H1 (cell line): ENCODE results near the gene STX12. TPM values are rescaled to one million over a fixed set of nuclear protein-coding genes. Genes with fewer than 3 reads are reported as not detected.

Source experiments
- CTCF ChIA-PET: fragments of 300-600 bp; sonication (Branson Sonifier 250); formaldehyde crosslinking; loops from one replicate; lab custom pipeline; 2021; ENCODE audit not compliant: partially characterized antibody; lab: Charles Lee
- POLR2A ChIA-PET: fragments of 300-600 bp; sonication (Branson Sonifier 250); formaldehyde crosslinking; loops from one replicate; lab custom pipeline; 2021; ENCODE audit warnings: inconsistent platforms; ENCODE audit not compliant: partially characterized antibody; lab: Charles Lee
- DNase-seq, 2 experiments: peaks; one replicate each; pipeline versions ENCODE4 v3.0.0 to v3.0.0-alpha.2; 2010 to 2022; ENCODE audit warnings: low spot score in 2 of 2, low read depth in 1 of 2, mixed read lengths in 1 of 2
- FAIRE-seq: peaks from 2 replicates; lab custom pipeline; 2011; peaks lifted over from hg19 to GRCh38; lab: Jason Lieb, UNC
- H2AFZ ChIP-seq: 2 replicates; pipeline ENCODE4 v1.8.1; 2012; ENCODE audit warnings: low read length, inconsistent platforms
- H2AK5ac ChIP-seq: 2 replicates; pipeline ENCODE4 v1.6.1; 2013; ENCODE audit warnings: low read depth, low read length
- H2BK120ac ChIP-seq: replicated peaks from 2 replicates; pipeline ENCODE3; 2013; ENCODE audit warnings: low read depth, low read length, inconsistent platforms
- H2BK12ac ChIP-seq: 2 replicates; pipeline ENCODE4 v1.6.1; 2013; ENCODE audit warnings: low read depth, low read length
- H2BK15ac ChIP-seq: 2 replicates; pipeline ENCODE4 v1.6.1; 2013; ENCODE audit warnings: low read length
- H2BK20ac ChIP-seq: 2 replicates; pipeline ENCODE4 v1.6.1; 2013; ENCODE audit warnings: low read length
- H2BK5ac ChIP-seq: 2 replicates; pipeline ENCODE4 v1.6.1; 2013; ENCODE audit warnings: low read depth, low read length
- H3K14ac ChIP-seq: 2 replicates; pipeline ENCODE4 v1.6.1; 2013; ENCODE audit warnings: inconsistent platforms; ENCODE audit not compliant: insufficient read length
- H3K18ac ChIP-seq: 2 replicates; pipeline ENCODE4 v1.6.1; 2013; ENCODE audit warnings: low read length; ENCODE audit errors: extremely low read depth
- H3K23ac ChIP-seq: 2 replicates; pipeline ENCODE4 v1.6.1; 2013; ENCODE audit warnings: inconsistent platforms; ENCODE audit not compliant: insufficient read length
- H3K23me2 ChIP-seq: 2 replicates; pipeline ENCODE4 v1.6.1; 2013; ENCODE audit warnings: low read depth, low read length
- H3K27ac ChIP-seq: 2 replicates; pipeline ENCODE4 v1.6.1; 2011; ENCODE audit warnings: low read depth, low read length, inconsistent platforms
- H3K27me3 ChIP-seq, 4 experiments: replicated peaks in 1 of 4; 1 replicate in 1 of 4; 2 replicates in 3 of 4; pipeline versions ENCODE4 v1.6.1 to v1.8.1; 2011 to 2013; ENCODE audit warnings: low read length in 3 of 4, mild to moderate bottlenecking in 3 of 4, inconsistent platforms in 2 of 4, mixed read lengths in 2 of 4, moderate library complexity in 1 of 4; ENCODE audit not compliant: control insufficient read depth in 3 of 4, insufficient read depth in 3 of 4; ENCODE audit errors: extremely low read depth in 1 of 4
- H3K36me3 ChIP-seq, 4 experiments: 2 replicates each; pipeline versions ENCODE4 v1.6.1 to v1.8.1; 2011 to 2013; ENCODE audit warnings: mild to moderate bottlenecking in 4 of 4, low read length in 3 of 4, moderate library complexity in 2 of 4, control low read depth in 1 of 4, inconsistent platforms in 1 of 4; ENCODE audit not compliant: insufficient read depth in 4 of 4, control insufficient read depth in 2 of 4
- H3K4ac ChIP-seq: replicated peaks from 2 replicates; pipeline ENCODE3; 2013; ENCODE audit warnings: low read length, low read depth, mixed read lengths, inconsistent platforms; ENCODE audit not compliant: insufficient read length
- H3K4me1 ChIP-seq, 4 experiments: replicated peaks in 1 of 4; 1 replicate in 1 of 4; 2 replicates in 3 of 4; pipeline versions ENCODE4 v1.6.1 to v1.8.1; 2011 to 2013; ENCODE audit warnings: low read length in 3 of 4, inconsistent platforms in 2 of 4, mixed read lengths in 1 of 4; ENCODE audit not compliant: insufficient read depth in 4 of 4, control insufficient read depth in 3 of 4
- H3K4me2 ChIP-seq, 2 experiments: 2 replicates each; pipeline versions ENCODE4 v1.6.1 to v1.8.1; 2011 to 2013; ENCODE audit warnings: low read depth in 2 of 2, low read length in 2 of 2, control low read depth in 1 of 2, inconsistent platforms in 1 of 2, mild to moderate bottlenecking in 1 of 2; ENCODE audit not compliant: insufficient read depth in 1 of 2
- H3K4me3 ChIP-seq, 4 experiments: fragments of 200-600, 300-600 bp in 1 of 4; sonication (generic), shearing (Covaris generic), sonication (Bioruptor Twin) in 1 of 4; 2 replicates each; pipeline versions ENCODE4 v1.5.1 to v1.8.1; 2011 to 2016; ENCODE audit warnings: low read length in 4 of 4, low read depth in 3 of 4, control low read depth in 2 of 4, inconsistent platforms in 2 of 4, mild to moderate bottlenecking in 2 of 4, mixed read lengths in 1 of 4, moderate library complexity in 1 of 4; ENCODE audit not compliant: insufficient read depth in 2 of 4; ENCODE audit errors: extremely low read depth in 1 of 4
- H3K56ac ChIP-seq: replicated peaks from 2 replicates; pipeline ENCODE3; 2013; ENCODE audit warnings: low read depth, mild to moderate bottlenecking, mixed read lengths, low read length, inconsistent platforms; ENCODE audit not compliant: insufficient read length
- H3K79me1 ChIP-seq: 2 replicates; pipeline ENCODE4 v1.6.1; 2013; ENCODE audit warnings: low read depth, low read length, control low read depth
- H3K79me2 ChIP-seq, 2 experiments: 2 replicates each; pipeline versions ENCODE4 v1.6.1 to v1.8.1; 2012 to 2013; ENCODE audit warnings: low read length in 2 of 2, mild to moderate bottlenecking in 2 of 2, inconsistent platforms in 1 of 2; ENCODE audit not compliant: insufficient read depth in 2 of 2, control insufficient read depth in 1 of 2
- H3K9ac ChIP-seq, 4 experiments: replicated peaks in 1 of 4; 1 replicate in 1 of 4; 2 replicates in 3 of 4; pipeline versions ENCODE4 v1.6.1 to v1.8.1; 2011 to 2013; ENCODE audit warnings: low read depth in 3 of 4, low read length in 3 of 4, control low read depth in 2 of 4, mild to moderate bottlenecking in 2 of 4, moderate library complexity in 2 of 4, inconsistent platforms in 1 of 4; ENCODE audit errors: extremely low read depth in 1 of 4
- H3K9me3 ChIP-seq, 2 experiments: 2 replicates each; pipeline versions ENCODE4 v1.6.1 to v1.8.1; 2012 to 2013; ENCODE audit warnings: mild to moderate bottlenecking in 2 of 2, moderate library complexity in 2 of 2, control low read depth in 1 of 2, inconsistent platforms in 1 of 2, low read depth in 1 of 2, low read length in 1 of 2, mixed read lengths in 1 of 2; ENCODE audit not compliant: insufficient read depth in 2 of 2
- H4K20me1 ChIP-seq, 2 experiments: replicated peaks in 1 of 2; 2 replicates each; pipeline versions ENCODE3 to v1.8.1; 2011 to 2013; ENCODE audit warnings: inconsistent platforms in 2 of 2, low read length in 2 of 2, mild to moderate bottlenecking in 1 of 2; ENCODE audit not compliant: insufficient read depth in 2 of 2, control insufficient read depth in 1 of 2
- H4K5ac ChIP-seq: 2 replicates; pipeline ENCODE4 v1.6.1; 2013; ENCODE audit warnings: low read length, low read depth, mixed read lengths, inconsistent platforms; ENCODE audit not compliant: insufficient read length
- H4K8ac ChIP-seq: 2 replicates; pipeline ENCODE4 v1.8.0; 2013; ENCODE audit warnings: mild to moderate bottlenecking, moderate library complexity, low read length, inconsistent platforms; ENCODE audit not compliant: insufficient read depth; ENCODE audit errors: extremely low read depth
- H4K91ac ChIP-seq: replicated peaks from 2 replicates; pipeline ENCODE3; 2013; ENCODE audit warnings: low read length, mixed read lengths, inconsistent platforms; ENCODE audit not compliant: insufficient read length
- SAP30 ChIP-seq: fragments of 300-600 bp; sonication (generic); IDR thresholded peaks from 2 replicates; pipeline ENCODE4 v1.7.1; 2012; ENCODE audit warnings: low read length, moderate library complexity, mild to moderate bottlenecking, inconsistent platforms; ENCODE audit not compliant: insufficient read depth, insufficient replicate concordance
- WGBS, 2 experiments: shearing (Covaris generic) in 1 of 2; methylation state at CpG; one replicate each; pipeline versions ENCODE4 v1.1.6 to v1.1.7; 2013 to 2015; ENCODE audit warnings: low lambda C conversion rate in 2 of 2, mixed read lengths in 2 of 2, inconsistent platforms in 1 of 2, low coverage in 1 of 2, missing lambda C conversion rate in 1 of 2; ENCODE audit not compliant: insufficient replicate concordance in 2 of 2, insufficient coverage in 1 of 2, insufficient read length in 1 of 2; ENCODE audit errors: extremely low coverage in 1 of 2, missing lambda C conversion rate in 1 of 2; 5-methylcytosine and 5-hydroxymethylcytosine counted together
- polyA plus RNA-seq, 7 experiments: library from polyadenylated mRNA; depleted of rRNA in 3 of 7; stranded (reverse) in 5 of 7; unstranded in 2 of 7; fragments of >200 nt in 5 of 7; fragments of 200-250 nt in 2 of 7; gene quantifications; 1 replicate in 5 of 7; 2 replicates in 1 of 7; 4 replicates in 1 of 7; pipeline versions ENCODE4 v1.2.1 to v1.2.3, GENCODE V29; 2011 to 2013; ENCODE audit warnings: missing spikeins in 2 of 7, mixed read lengths in 2 of 7
- total RNA-seq: library from RNA; stranded (reverse); fragmentation: NEBNext Ultra II Directional; extraction: Animal tissue kit (Norgen Biotek cat#: 25700); gene quantifications from 2 replicates; pipeline ENCODE4 v1.2.1, GENCODE V29; 2021
- TF ChIP-seq, protein P1 (sequence below): IDR thresholded peaks from 2 replicates; pipeline ENCODE4 v1.6.1; 2012; ENCODE audit warnings: inconsistent platforms

Gene STX12
- total and polyA plus RNA-seq, 2 of the 8 experiments (the other 6 are each of a cell fraction or from before 2014, with no cell fraction given): 3.7 to 11.0 TPM

DNA sequence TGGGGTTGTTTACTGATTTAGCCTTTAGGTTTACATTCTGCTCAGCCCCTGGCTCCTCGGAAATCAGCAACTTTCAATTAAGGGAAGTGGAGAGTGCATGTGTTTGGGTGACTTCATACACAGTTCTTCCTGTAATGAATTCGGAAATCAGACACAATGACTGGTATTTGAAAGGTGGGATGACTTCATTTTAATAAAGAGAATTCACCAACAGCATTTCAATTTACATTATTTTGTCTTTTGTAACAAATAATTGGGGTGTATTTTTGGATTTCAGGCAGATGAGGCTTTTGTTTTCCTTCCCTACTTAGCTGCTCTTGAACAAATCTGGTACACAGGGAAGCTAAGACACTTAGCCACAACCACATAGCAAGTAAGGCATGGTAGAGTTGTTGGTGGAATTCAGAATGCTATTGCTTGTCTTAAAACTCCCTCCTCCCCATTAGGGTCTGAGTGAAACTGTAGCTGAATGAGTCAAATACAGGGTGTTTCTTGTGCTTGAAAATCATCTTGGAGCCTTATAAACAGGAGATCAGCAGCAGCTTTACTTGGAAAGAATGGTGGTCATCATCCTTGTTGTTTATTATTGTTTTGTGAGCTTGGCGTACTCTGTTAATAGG is 917 bp downstream of the STX12 start:
- peaks cover 0 to 2% (median 0%) of the 10 kb centered on the region in 4 experiments; a peak in 2 of 7 replicates for H3K4me1 ChIP-seq
- H2AK5ac ChIP-seq: no peak overlapping the region
- no peaks in the 10 kb centered on the region for H4K20me1 ChIP-seq
- no peaks in the 10 kb centered on the region for H3K9me3 ChIP-seq
- H2BK20ac ChIP-seq: no peak overlapping the region
- POLR2A ChIA-PET: interaction anchor here (1.0 to 4.3 kb wide), 5 partner anchors 10 to 57 kb away, joined by 3 to 23 read pairs (median 4); partner anchors contain the start of genes FAM76A and PPP1R8
- no peak overlapping the region for H3K23ac ChIP-seq
- WGBS, 2 experiments: 46% methylated on average over 3 of the region's 3 CpGs; no CpG with 5 or more reads in 1 of the 2 experiments
- no peak overlapping the region for H3K56ac ChIP-seq
- no peak overlapping the region for H4K5ac ChIP-seq
- CTCF ChIA-PET: interaction anchor here (0.6 to 1.7 kb wide), 5 partner anchors 9 to 113 kb away, joined by 3 to 7 read pairs (median 4); no protein-coding TSS in a partner anchor
- peak overlapping the region; percentile 91 to 93 for H3K4me2 ChIP-seq
- FAIRE-seq: no peak
- H3K36me3 ChIP-seq: no peaks in the 10 kb centered on the region
- H3K14ac ChIP-seq: no peak overlapping the region
- peaks cover 0 to 13% of the 10 kb centered on the region in 2 experiments; a peak in 1 of 4 replicates for H3K79me2 ChIP-seq
- peak overlapping the region in 3 of 4 experiments; percentile 48 to 76 (median 67); a peak in 3 of 7 replicates for H3K9ac ChIP-seq
- no peak overlapping the region for H2BK15ac ChIP-seq
- no peak overlapping the region for H4K91ac ChIP-seq
- no peaks in the 10 kb centered on the region for H3K79me1 ChIP-seq
- H3K4ac ChIP-seq: no peak overlapping the region
- TF ChIP-seq SAP30: peak; percentile 5
- TF ChIP-seq, protein P1, sequence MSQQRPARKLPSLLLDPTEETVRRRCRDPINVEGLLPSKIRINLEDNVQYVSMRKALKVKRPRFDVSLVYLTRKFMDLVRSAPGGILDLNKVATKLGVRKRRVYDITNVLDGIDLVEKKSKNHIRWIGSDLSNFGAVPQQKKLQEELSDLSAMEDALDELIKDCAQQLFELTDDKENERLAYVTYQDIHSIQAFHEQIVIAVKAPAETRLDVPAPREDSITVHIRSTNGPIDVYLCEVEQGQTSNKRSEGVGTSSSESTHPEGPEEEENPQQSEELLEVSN: no peak
- TF ChIP-seq, all 59 proteins: peak for 1
- Histone ChIP-seq H2AFZ (peak overlapping the region; percentile 78; the same call in 1 of the 2 replicates), H2BK120ac (no peak overlapping the region), H3K27ac (no peak overlapping the region), H4K8ac (no peak overlapping the region), H3K4me3 (peak overlapping the region; percentile 71 to 95 (median 89)), H3K18ac (no peak overlapping the region), H3K23me2 (peaks cover 7% of the 10 kb centered on the region; the same call in 1 of the 2 replicates), H2BK12ac (no peak overlapping the region), H2BK5ac (no peak overlapping the region), H3K27me3 (no peaks in the 10 kb centered on the region)
- DNase-seq: no peak
